HEK293 (cell line): ENCODE measurements around the gene PRPF18.

Source experiments
- ELK4 ChIP-seq: IDR thresholded peaks from 2 replicates; pipeline ENCODE4 v1.6.1; 2011; ENCODE audit warnings: mild to moderate bottlenecking, low read depth, low read length, borderline replicate concordance
- FEZF1 ChIP-seq: fragments of 450-650 bp; formaldehyde crosslinking; IDR thresholded peaks from 2 replicates; pipeline ENCODE4 v1.5.1; 2016; ENCODE audit warnings: missing biosample characterization, missing genetic modification characterization
- HOXA7 ChIP-seq: sonication (generic); formaldehyde crosslinking; IDR thresholded peaks from 2 replicates; pipeline ENCODE4 v1.8.1; 2022; ENCODE audit warnings: missing genetic modification reagents, borderline replicate concordance
- PBX3 ChIP-seq: sonication (generic); formaldehyde crosslinking; IDR thresholded peaks from 2 replicates; pipeline ENCODE4 v1.8.1; 2022; ENCODE audit warnings: mild to moderate bottlenecking, moderate library complexity, missing genetic modification reagents
- PRDM2 ChIP-seq: fragments of 450-650 bp; formaldehyde crosslinking; IDR thresholded peaks from 2 replicates; pipeline ENCODE4 v1.5.1; 2016; ENCODE audit warnings: missing biosample characterization, missing genetic modification characterization, borderline replicate concordance
- PRDM4 ChIP-seq: fragments of 450-650 bp; formaldehyde crosslinking; IDR thresholded peaks from 2 replicates; pipeline ENCODE4 v1.5.1; 2017; ENCODE audit warnings: missing biosample characterization, missing genetic modification characterization
- SCRT2 ChIP-seq: fragments of 450-650 bp; formaldehyde crosslinking; IDR thresholded peaks from 2 replicates; pipeline ENCODE4 v1.5.1; 2016; ENCODE audit warnings: missing biosample characterization, missing genetic modification characterization
- SP7 ChIP-seq: fragments of 450-650 bp; formaldehyde crosslinking; IDR thresholded peaks from 2 replicates; pipeline ENCODE4 v1.5.1; 2016; ENCODE audit warnings: missing biosample characterization, missing genetic modification characterization
- ZBTB26 ChIP-seq: fragments of 450-650 bp; formaldehyde crosslinking; optimal IDR thresholded peaks from 2 replicates; pipeline ENCODE3; 2016; ENCODE audit warnings: missing biosample characterization, mild to moderate bottlenecking, missing genetic modification characterization
- ZBTB44 ChIP-seq: fragments of 450-650 bp; IDR thresholded peaks from 2 replicates; pipeline ENCODE4 v1.5.1; 2018; ENCODE audit warnings: missing biosample characterization, mild to moderate bottlenecking, missing genetic modification characterization
- ZNF10 ChIP-seq: fragments of 450-650 bp; formaldehyde crosslinking; IDR thresholded peaks from 2 replicates; pipeline ENCODE4 v1.5.1; 2017; ENCODE audit warnings: missing biosample characterization, missing genetic modification characterization
- ZNF140 ChIP-seq: fragments of 450-650 bp; formaldehyde crosslinking; IDR thresholded peaks from 2 replicates; pipeline ENCODE4 v1.5.1; 2016; ENCODE audit warnings: missing biosample characterization, missing genetic modification characterization
- ZNF23 ChIP-seq: fragments of 450-650 bp; formaldehyde crosslinking; IDR thresholded peaks from 2 replicates; pipeline ENCODE4 v1.5.1; 2016; ENCODE audit warnings: missing biosample characterization, missing genetic modification characterization, borderline replicate concordance
- ZNF274 ChIP-seq, 2 experiments: fragments of 200-500 bp in 1 of 2; fragments of 450-650 bp in 1 of 2; sonication (Bioruptor generic) in 1 of 2; formaldehyde crosslinking in 1 of 2; IDR thresholded peaks; 2 replicates each; pipeline versions ENCODE4 v1.5.1 to v1.6.1; 2014 to 2016; ENCODE audit warnings: borderline replicate concordance in 1 of 2, inconsistent platforms in 1 of 2, low read length in 1 of 2, missing biosample characterization in 1 of 2, missing genetic modification characterization in 1 of 2
- ZNF354C ChIP-seq: fragments of 450-650 bp; formaldehyde crosslinking; IDR thresholded peaks from 2 replicates; pipeline ENCODE4 v1.5.1; 2016; ENCODE audit warnings: missing biosample characterization, missing genetic modification characterization, low read depth, borderline replicate concordance
- ZNF394 ChIP-seq: fragments of 450-650 bp; formaldehyde crosslinking; IDR thresholded peaks from 2 replicates; pipeline ENCODE4 v1.5.1; 2016; ENCODE audit warnings: missing biosample characterization, missing genetic modification characterization, mild to moderate bottlenecking, moderate library complexity, borderline replicate concordance
- ZNF501 ChIP-seq: fragments of 450-650 bp; formaldehyde crosslinking; IDR thresholded peaks from 2 replicates; pipeline ENCODE4 v1.5.1; 2016; ENCODE audit warnings: missing biosample characterization, missing genetic modification characterization
- ZNF560 ChIP-seq: fragments of 450-650 bp; formaldehyde crosslinking; IDR thresholded peaks from 2 replicates; pipeline ENCODE4 v1.5.1; 2017; ENCODE audit warnings: missing biosample characterization, missing genetic modification characterization, borderline replicate concordance
- ZNF600 ChIP-seq: fragments of 450-650 bp; formaldehyde crosslinking; IDR thresholded peaks from 2 replicates; pipeline ENCODE4 v1.5.1; 2016; ENCODE audit warnings: missing biosample characterization, missing genetic modification characterization
- ZNF645 ChIP-seq: fragments of 450-650 bp; formaldehyde crosslinking; IDR thresholded peaks from 2 replicates; pipeline ENCODE4; 2016; ENCODE audit warnings: missing biosample characterization, missing genetic modification characterization
- ZNF701 ChIP-seq: fragments of 450-650 bp; formaldehyde crosslinking; IDR thresholded peaks from 2 replicates; pipeline ENCODE4 v1.5.1; 2016; ENCODE audit warnings: missing biosample characterization, missing genetic modification characterization
- ZNF747 ChIP-seq: fragments of 450-650 bp; formaldehyde crosslinking; IDR thresholded peaks from 2 replicates; pipeline ENCODE4 v1.5.1; 2016; ENCODE audit warnings: missing biosample characterization, missing genetic modification characterization
- ZNF76 ChIP-seq: fragments of 450-650 bp; formaldehyde crosslinking; IDR thresholded peaks from 2 replicates; pipeline ENCODE4; 2016; ENCODE audit warnings: low read depth, missing biosample characterization, missing genetic modification characterization, borderline replicate concordance
- ZNF792 ChIP-seq: fragments of 450-650 bp; formaldehyde crosslinking; IDR thresholded peaks from 2 replicates; pipeline ENCODE4 v1.5.1; 2016; ENCODE audit warnings: missing biosample characterization, missing genetic modification characterization
- ZNF830 ChIP-seq: fragments of 450-650 bp; IDR thresholded peaks from 2 replicates; pipeline ENCODE4 v1.5.0; 2018; ENCODE audit warnings: missing biosample characterization, missing genetic modification characterization, low read depth, mild to moderate bottlenecking, moderate library complexity

PRPF18 gene

GRCh38 chr10:13560597-13560996 is 26.2 kb upstream of the PRPF18 start (continued):
- TF ChIP-seq ZNF354C (tag by site-specific recombination) (no peak), ZNF274 (IDR thresholded peaks at IDR 0.05; ENCODE audit: low read length) (no peak), ZNF274 (tag by site-specific recombination; IDR thresholded peaks at IDR 0.05; ENCODE audit: borderline replicate concordance) (no peak), ZNF394 (tag by site-specific recombination) (no peak), ZNF701 (tag by site-specific recombination) (no peak), ZNF23 (tag by site-specific recombination) (no peak), ZNF747 (tag by site-specific recombination) (no peak), ZNF10 (tag by site-specific recombination) (no peak), PBX3 (CRISPR knock-in tag) (no peak), ZNF501 (tag by site-specific recombination) (no peak), ZNF645 (tag by site-specific recombination) (no peak), PRDM4 (tag by site-specific recombination) (no peak), ZBTB44 (tag by site-specific recombination) (peak; percentile 79), ZBTB26 (tag by site-specific recombination) (no peak), ZNF600 (tag by site-specific recombination) (peak; percentile 51; the same call in 1 of the 2 replicates), ZNF560 (tag by site-specific recombination) (no peak), SP7 (tag by site-specific recombination) (no peak), ZNF140 (tag by site-specific recombination) (no peak), ELK4 (no peak), PRDM2 (tag by site-specific recombination) (no peak), ZNF830 (tag by site-specific recombination) (no peak), ZNF792 (tag by site-specific recombination) (no peak), FEZF1 (tag by site-specific recombination) (no peak), HOXA7 (CRISPR knock-in tag) (no peak), SCRT2 (tag by site-specific recombination) (no peak), ZNF76 (no peak)
